Measurements from ENCODE around the gene MAEA. TPM values are rescaled to one million over a fixed set of nuclear protein-coding genes. Genes with fewer than 3 reads are reported as not detected.

Gene MAEA
- total and polyA plus RNA-seq, 10 of the 15 experiments (the other 5 are each of a cell fraction or from before 2014, with no cell fraction given), result 3.6 to 67.1 (median 54.6) TPM

GRCh38 chr4:1382776-1383727 lies 93.4 kb downstream of the MAEA start:
- H3K4me2 ChIP-seq (ENCODE audit: control insufficient read depth, insufficient read depth), result no peak overlapping the region
- no peak for TF ChIP-seq HDAC6 (IDR thresholded peaks at IDR 0.05; ENCODE audit: unreplicated experiment)
- TF ChIP-seq CEBPB (IDR thresholded peaks at IDR 0.05; ENCODE audit: borderline replicate concordance in 1 of 2, low read depth in 2 of 2, low read length in 2 of 2), result no peak
- no peak for TF ChIP-seq ZSCAN29 (IDR thresholded peaks at IDR 0.05)
- H3K79me2 ChIP-seq (ENCODE audit: control insufficient read depth, insufficient read depth, low read length), result no peaks in the 10 kb centered on the region
- no peaks in the 10 kb centered on the region for H4K20me1 ChIP-seq (ENCODE audit: control insufficient read depth, insufficient read depth)
- no peaks in the 10 kb centered on the region for H3K27me3 ChIP-seq (replicated peaks in 1 of 2; ENCODE audit: control insufficient read depth in 2 of 2, insufficient read depth in 2 of 2, low read length in 1 of 2)
- no peak for ATAC-seq
- ChIA-PET RAD21 (ENCODE audit: unreplicated experiment) (no interaction called here), SMC1A (ENCODE audit: uncharacterized antibody, unreplicated experiment) (no interaction called here), POLR2A (no interaction called here), CTCF (no interaction called here)
- no peak for DNase-seq (ENCODE audit: low read depth, low spot score)
- in situ Hi-C loops (cut with MboI), result no loop called here
- no peaks in the 10 kb centered on the region; the same call in 2 of the 3 replicates for H3K9me3 ChIP-seq (replicated peaks; ENCODE audit: control insufficient read depth, insufficient read depth, low read length)
- H3K4me3 ChIP-seq, result no peak overlapping the region
- H2AFZ ChIP-seq (ENCODE audit: control insufficient read depth, low read depth, low read length), result no peak overlapping the region
- no TSS peak for BruUV-seq (replicated peaks)
- intact Hi-C loops (cut with micrococcal nuclease; ENCODE audit: unreplicated experiment), result no loop called here
- H3K27ac ChIP-seq (ENCODE audit: control insufficient read depth, insufficient read depth), result no peak overlapping the region
- WGBS (ENCODE audit: insufficient coverage, insufficient replicate concordance, low lambda C conversion rate, missing lambda C conversion rate), result 67% methylated on average over 26 of the region's 27 CpGs
- no peaks in the 10 kb centered on the region for H3K4me1 ChIP-seq (ENCODE audit: control insufficient read depth, insufficient read depth, low read length)
- H3K9ac ChIP-seq (ENCODE audit: control insufficient read depth, insufficient read depth, low read length), result no peak overlapping the region
- H3K36me3 ChIP-seq (ENCODE audit: control insufficient read depth in 2 of 2, insufficient read depth in 2 of 2, low read length in 1 of 2), result peaks cover 0 to 4% of the 10 kb centered on the region in 2 experiments; a peak in 1 of 4 replicates
- FAIRE-seq, result no peak

DNA sequence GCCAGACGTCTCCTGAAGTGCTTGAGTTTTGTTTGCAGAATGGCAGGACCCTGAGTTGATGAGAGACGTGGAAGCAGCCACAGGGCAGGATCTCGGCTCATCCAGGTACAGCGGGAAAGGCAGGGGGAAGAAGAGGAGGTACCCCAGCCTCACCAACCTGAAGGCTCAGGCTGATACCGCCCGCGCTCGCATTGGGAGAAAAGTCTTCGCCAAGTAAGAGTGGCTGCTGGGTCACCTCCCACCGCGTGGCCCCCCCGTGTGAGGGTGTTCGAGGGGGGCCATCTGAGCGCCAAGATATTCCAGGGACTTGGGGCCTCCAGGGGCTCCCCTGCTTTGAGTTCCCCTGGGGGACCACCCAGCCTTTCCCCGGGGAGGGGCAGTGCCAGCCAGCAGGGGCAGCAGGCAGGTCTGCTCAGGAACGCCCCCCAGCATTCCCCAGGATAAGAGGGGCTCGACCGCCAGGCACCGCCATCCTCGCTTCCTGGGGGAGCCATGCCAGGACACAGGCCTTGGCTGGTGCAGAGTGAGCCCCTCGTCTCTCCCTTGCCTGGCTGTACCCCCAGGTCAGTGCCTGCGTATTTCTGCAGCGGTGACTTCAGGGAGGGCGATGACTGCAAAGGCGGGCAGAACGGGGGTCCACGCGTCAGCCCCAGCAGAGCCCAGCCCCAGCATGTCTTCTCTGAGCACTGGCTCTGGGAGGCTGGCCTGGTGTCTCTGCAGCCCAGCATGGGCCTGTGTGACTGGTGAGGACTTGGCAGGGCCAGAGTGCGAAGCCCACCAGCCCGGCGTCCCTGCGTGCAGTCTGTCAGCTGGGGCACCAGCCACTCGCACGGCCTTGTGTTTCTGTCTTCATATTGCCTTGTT lies 94.3 kb downstream of the MAEA start:
- in situ Hi-C loops (cut with MboI) (no loop called here), intact Hi-C loops (cut with micrococcal nuclease; ENCODE audit: unreplicated experiment) (no loop called here)
- H3K9ac ChIP-seq (ENCODE audit: control insufficient read depth, insufficient read depth, low read length), result no peak overlapping the region
- SMC1A ChIA-PET (ENCODE audit: uncharacterized antibody, unreplicated experiment), result no interaction called here
- H3K4me2 ChIP-seq (ENCODE audit: control insufficient read depth, insufficient read depth), result no peak overlapping the region
- RAD21 ChIA-PET (ENCODE audit: unreplicated experiment), result no interaction called here
- peaks cover 1% of the 10 kb centered on the region; the same call in 2 of the 3 replicates for H3K9me3 ChIP-seq (replicated peaks; ENCODE audit: control insufficient read depth, insufficient read depth, low read length)
- peaks cover 0 to 4% of the 10 kb centered on the region in 2 experiments; a peak in 1 of 4 replicates for H3K36me3 ChIP-seq (ENCODE audit: control insufficient read depth in 2 of 2, insufficient read depth in 2 of 2, low read length in 1 of 2)
- H3K79me2 ChIP-seq (ENCODE audit: control insufficient read depth, insufficient read depth, low read length), result no peaks in the 10 kb centered on the region
- no peaks in the 10 kb centered on the region for H3K4me1 ChIP-seq (ENCODE audit: control insufficient read depth, insufficient read depth, low read length)
- WGBS (ENCODE audit: insufficient coverage, insufficient replicate concordance, low lambda C conversion rate, missing lambda C conversion rate), result 85% methylated on average over 34 of the region's 34 CpGs
- BruUV-seq (replicated peaks), result no TSS peak
- H3K4me3 ChIP-seq, result no peak overlapping the region
- POLR2A ChIA-PET, result no interaction called here
- no peak for FAIRE-seq
- H2AFZ ChIP-seq (ENCODE audit: control insufficient read depth, low read depth, low read length), result no peak overlapping the region
- ATAC-seq, result no peak
- H3K27ac ChIP-seq (ENCODE audit: control insufficient read depth, insufficient read depth), result no peak overlapping the region
- DNase-seq (ENCODE audit: low read depth, low spot score), result no peak
- CTCF ChIA-PET, result no interaction called here
- no peaks in the 10 kb centered on the region for H4K20me1 ChIP-seq (ENCODE audit: control insufficient read depth, insufficient read depth)
- no peaks in the 10 kb centered on the region for H3K27me3 ChIP-seq (replicated peaks in 1 of 2; ENCODE audit: control insufficient read depth in 2 of 2, insufficient read depth in 2 of 2, low read length in 1 of 2)
- TF ChIP-seq TCF3 (IDR thresholded peaks at IDR 0.05; ENCODE audit: borderline replicate concordance, insufficient read depth, low read depth, low read length) (no peak), ZNF274 (IDR thresholded peaks at IDR 0.05; ENCODE audit: insufficient read depth, insufficient read length) (no peak), ATF2 (IDR thresholded peaks at IDR 0.05; ENCODE audit: low read length) (no peak), ATF7 (IDR thresholded peaks at IDR 0.05; ENCODE audit: low read depth) (no peak), SIX5 (IDR thresholded peaks at IDR 0.05; ENCODE audit: low read depth, low read length, severe bottlenecking) (no peak), SPI1 (IDR thresholded peaks at IDR 0.05; ENCODE audit: borderline replicate concordance, insufficient read depth, low read depth, low read length) (no peak), ZNF207 (IDR thresholded peaks at IDR 0.05; ENCODE audit: borderline replicate concordance) (no peak)
- TF ChIP-seq, protein P1, sequence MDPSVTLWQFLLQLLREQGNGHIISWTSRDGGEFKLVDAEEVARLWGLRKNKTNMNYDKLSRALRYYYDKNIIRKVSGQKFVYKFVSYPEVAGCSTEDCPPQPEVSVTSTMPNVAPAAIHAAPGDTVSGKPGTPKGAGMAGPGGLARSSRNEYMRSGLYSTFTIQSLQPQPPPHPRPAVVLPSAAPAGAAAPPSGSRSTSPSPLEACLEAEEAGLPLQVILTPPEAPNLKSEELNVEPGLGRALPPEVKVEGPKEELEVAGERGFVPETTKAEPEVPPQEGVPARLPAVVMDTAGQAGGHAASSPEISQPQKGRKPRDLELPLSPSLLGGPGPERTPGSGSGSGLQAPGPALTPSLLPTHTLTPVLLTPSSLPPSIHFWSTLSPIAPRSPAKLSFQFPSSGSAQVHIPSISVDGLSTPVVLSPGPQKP (IDR thresholded peaks at IDR 0.05; ENCODE audit: low read depth, low read length), result no peak

Measured in GM12878 (cell line).